AG08396 (cell line): ENCODE results near the gene MIX23.

Experiments
- DNase-seq: peaks from one replicate; pipeline ENCODE4 v3.0.0; 2012; ENCODE audit warnings: low spot score, mixed read lengths

MIX23 gene

DNA sequence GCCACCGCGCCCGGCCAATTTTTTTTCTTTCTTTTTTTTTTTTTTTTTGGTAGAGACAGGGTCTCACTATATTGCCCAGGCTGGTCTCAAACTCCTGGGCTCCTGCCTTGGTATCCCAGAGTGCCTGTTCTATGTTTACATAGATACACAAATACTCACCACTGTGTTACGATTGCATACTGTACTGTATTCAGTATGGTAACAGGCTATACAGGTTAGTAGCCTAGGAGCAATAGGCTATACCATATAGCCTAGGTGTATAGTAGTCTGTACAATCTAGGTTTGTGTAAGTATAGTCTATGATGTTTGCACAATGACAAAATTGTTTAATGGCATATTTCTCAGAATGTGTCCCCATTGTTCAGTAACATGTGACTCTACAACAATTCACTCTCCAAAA, 31.4 kb downstream of the MIX23 start:
- no peak for DNase-seq

DNA sequence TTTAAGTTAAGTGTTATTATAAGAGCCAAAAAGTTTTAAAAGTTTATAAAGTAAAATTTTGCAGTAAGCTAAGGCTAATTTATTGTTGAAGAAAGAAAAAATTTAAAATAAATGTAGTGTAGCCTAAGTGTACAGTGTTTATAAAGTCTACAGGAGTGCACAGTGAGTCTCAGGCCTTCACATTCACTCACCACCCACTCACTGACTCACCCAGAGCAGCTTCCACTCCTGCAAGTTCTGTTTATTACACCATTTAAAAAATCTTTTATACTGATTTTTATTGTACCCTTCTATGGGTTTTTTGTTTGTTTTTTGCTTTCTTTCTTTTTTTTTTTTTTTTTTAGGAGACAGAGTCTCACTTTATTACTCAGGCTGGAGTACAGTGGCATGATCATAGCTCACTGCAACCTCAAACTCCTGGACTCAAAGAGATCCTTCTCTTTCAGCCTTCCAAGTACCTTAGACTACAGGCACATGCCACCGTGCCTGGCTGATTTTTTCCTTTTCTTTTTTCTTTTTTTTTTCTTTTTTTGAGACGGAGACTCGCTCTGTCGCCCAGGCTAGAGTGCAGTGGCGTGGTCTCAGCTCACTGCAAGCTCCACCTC, 32.1 kb downstream of the MIX23 start:
- peak; percentile 13 for DNase-seq

DNA sequence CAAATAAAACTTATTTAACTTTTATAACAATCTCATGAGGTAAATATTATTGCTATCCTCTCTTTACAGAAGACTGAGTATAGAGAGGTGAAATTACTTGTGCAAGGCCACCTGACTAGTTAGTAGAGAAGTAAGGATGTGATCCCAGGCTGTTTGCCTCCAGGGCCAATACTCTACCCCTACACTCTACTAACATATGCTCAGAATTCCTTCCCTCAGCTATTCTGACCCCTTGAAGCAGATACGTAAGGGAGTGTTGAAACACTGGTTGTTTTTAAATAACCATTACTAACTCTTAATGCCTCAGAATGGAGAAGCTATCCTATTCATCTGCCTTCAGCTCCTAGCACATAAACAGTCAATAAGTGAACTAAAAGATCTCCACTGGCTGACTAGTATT, 33.9 kb downstream of the MIX23 start:
- no peak for DNase-seq

DNA sequence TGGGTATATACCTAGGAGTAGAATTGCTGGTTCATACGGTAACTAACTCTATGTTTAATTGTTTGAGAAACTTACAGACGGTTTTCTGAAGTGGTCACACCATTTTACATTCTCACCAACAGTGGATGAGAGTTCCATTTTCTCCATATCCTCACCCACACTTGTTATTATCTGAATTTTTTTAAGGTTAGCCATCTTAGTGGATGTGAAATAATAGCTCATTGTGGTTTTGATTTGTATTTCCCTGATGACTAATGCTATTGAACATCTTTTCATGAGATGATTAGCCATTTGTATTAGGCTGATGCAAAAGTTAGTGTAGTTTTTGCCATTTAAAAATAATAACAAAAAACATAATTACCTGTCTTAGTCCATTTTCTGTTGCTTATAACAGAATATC, 39.4 kb downstream of the MIX23 start:
- DNase-seq, result no peak

- no peak for DNase-seq
These were observed 40.2 kb downstream of the MIX23 start for GRCh38 chr3:122342803-122343202.

GRCh38 chr3:122332551-122332950, 50.5 kb downstream of the MIX23 start:
- DNase-seq, result no peak

- no peak for DNase-seq
These were observed 51.1 kb downstream of the MIX23 start for GRCh38 chr3:122331886-122332285.

- DNase-seq, result no peak
These were observed 57.3 kb downstream of the MIX23 start for GRCh38 chr3:122325769-122326168.

GRCh38 chr3:122324871-122325323, 58.1 kb downstream of the MIX23 start, which contains the start of gene CSTA:
TSS of gene CSTA (plus strand) at chr3:122325248. CDS start at chr3:122325293, 45 bp downstream.
- DNase-seq, result no peak

- DNase-seq, result no peak
These were observed 60.6 kb downstream of the MIX23 start for GRCh38 chr3:122322095-122323075.

DNA sequence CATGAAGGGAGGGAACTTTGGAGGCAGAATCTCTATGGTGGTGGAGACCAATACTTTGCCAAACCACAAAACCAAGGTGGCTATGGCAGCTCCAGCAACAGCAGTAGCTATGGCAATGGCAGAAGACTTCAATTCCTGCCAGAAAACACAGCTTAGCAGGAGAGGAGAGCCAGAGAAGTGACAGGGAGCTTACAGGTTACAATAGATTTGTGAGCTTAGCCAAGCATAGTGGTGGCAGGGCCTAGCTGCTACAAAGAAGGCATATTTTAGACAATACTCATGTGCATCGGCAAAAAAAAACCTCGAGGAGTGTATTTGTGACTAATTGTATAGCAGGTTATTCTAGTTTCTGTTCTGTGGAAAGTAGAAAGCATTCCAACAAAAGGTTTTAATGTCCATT, 64.4 kb downstream of the MIX23 start:
- DNase-seq, result no peak

- no peak for DNase-seq
These were observed 66.7 kb downstream of the MIX23 start for GRCh38 chr3:122316368-122316767.

DNA sequence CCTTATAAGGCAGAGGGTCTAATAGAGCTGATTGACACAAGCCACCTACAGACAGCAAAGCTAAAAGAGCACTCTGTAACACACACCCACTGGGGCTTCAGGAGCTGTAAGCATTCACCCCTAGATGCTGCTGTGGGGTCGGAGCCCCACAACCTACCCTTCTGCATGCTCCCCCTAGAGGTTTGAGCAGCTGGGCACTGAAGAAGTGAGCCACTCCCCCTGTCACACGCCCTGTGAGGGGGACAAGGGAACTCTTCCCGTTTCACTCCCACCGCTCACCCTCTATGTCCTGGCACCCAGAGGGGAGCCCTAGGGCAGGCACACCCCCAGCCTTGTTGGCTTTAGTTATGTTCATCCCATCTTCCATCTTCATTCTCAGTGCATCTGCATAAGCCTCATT, 67.4 kb downstream of the MIX23 start:
- DNase-seq, result no peak

GRCh38 chr3:122314228-122314876, 68.7 kb downstream of the MIX23 start:
- peak; percentile 12 for DNase-seq

DNA sequence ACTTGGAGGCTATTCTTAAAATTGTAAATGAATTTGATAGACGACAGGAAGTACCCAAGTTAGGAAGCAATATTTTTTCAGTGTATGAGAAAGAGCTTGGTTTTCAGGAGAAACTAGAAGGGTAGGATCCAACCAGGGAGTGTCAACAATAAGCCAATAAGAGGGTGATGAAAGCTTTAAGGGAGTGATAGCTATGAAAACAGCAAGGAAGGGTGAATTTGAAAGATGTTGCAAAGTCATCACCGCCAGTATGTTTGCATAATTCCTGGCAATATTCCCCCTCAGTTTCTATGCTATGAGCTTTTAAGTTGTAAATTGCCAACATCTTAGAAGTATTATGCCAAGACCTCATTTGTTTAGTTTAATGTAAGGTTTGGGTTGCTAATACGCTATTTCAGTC, 69.8 kb downstream of the MIX23 start:
- DNase-seq, result no peak

GRCh38 chr3:122312826-122313225, 70.2 kb downstream of the MIX23 start:
- no peak for DNase-seq

GRCh38 chr3:122310361-122310760, 72.7 kb downstream of the MIX23 start:
- no peak for DNase-seq
